Eye (tissue), 1 donor: ENCODE data around the gene AUTS2.

ENCODE experiments used
- DNase-seq: peaks from one replicate; pipeline ENCODE4 v3.0.0-alpha.2; 2015

AUTS2 gene

GRCh38 chr7:70829221-70830059 is 1231.2 kb downstream of the AUTS2 start:
- DNase-seq = peak; percentile 76

GRCh38 chr7:70830060-70830395 is 1231.8 kb downstream of the AUTS2 start:
- DNase-seq = no peak

- no peak for DNase-seq
These were observed 1232.2 kb downstream of the AUTS2 start for GRCh38 chr7:70830426-70830825.

GRCh38 chr7:70833726-70834125 is 1235.5 kb downstream of the AUTS2 start:
- DNase-seq = no peak

GRCh38 chr7:70834424-70834823 is 1236.1 kb downstream of the AUTS2 start:
- no peak for DNase-seq

GRCh38 chr7:70835658-70836057 is 1237.4 kb downstream of the AUTS2 start:
- no peak for DNase-seq

GRCh38 chr7:70836279-70836678 is 1238.0 kb downstream of the AUTS2 start:
- DNase-seq = no peak

GRCh38 chr7:70836946-70837345 is 1238.7 kb downstream of the AUTS2 start:
- DNase-seq = no peak

- DNase-seq = no peak
These were observed 1239.3 kb downstream of the AUTS2 start for GRCh38 chr7:70837589-70837988.

- DNase-seq = no peak
These were observed 1240.1 kb downstream of the AUTS2 start for GRCh38 chr7:70838292-70838907.
